Thoracic aorta (tissue), 2 donors: Measurements from ENCODE around the gene CYP26A1. TPM values are rescaled to one million over a fixed set of nuclear protein-coding genes. Genes with fewer than 3 reads are reported as not detected.

Experiments
- ATAC-seq: fragments of 150-250 bp; one replicate; pipeline ENCODE4 v1.8.0; 2017; ENCODE audit warnings: low read depth; ENCODE audit not compliant: insufficient number of reproducible peaks, low FRiP score
- DNase-seq: peaks from one replicate; pipeline ENCODE4 v3.0.0-alpha.2; 2020; ENCODE audit warnings: low spot score
- H3K27ac ChIP-seq, 2 donors: fragments of 200-600 bp; sonication (generic); 1 replicate in 1 of 2; 2 replicates in 1 of 2; pipeline ENCODE4 v1.5.1; 2016; ENCODE audit warnings: mild to moderate bottlenecking in 2 of 2, moderate library complexity in 2 of 2
- H3K27me3 ChIP-seq: fragments of 200-600 bp; sonication (generic); replicated peaks from 2 replicates; pipeline ENCODE4 v1.6.0; 2016; ENCODE audit warnings: mild to moderate bottlenecking; ENCODE audit not compliant: insufficient read depth
- H3K36me3 ChIP-seq: fragments of 200-600 bp; sonication (generic); one replicate; pipeline ENCODE4 v1.5.1; 2016
- H3K4me1 ChIP-seq, 2 donors: fragments of 200-600 bp; sonication (generic); 1 replicate in 1 of 2; 2 replicates in 1 of 2; pipeline versions ENCODE4 v1.5.1 to v1.6.0; 2016; ENCODE audit warnings: low read depth in 2 of 2, mild to moderate bottlenecking in 1 of 2; ENCODE audit not compliant: control insufficient read depth in 1 of 2
- H3K4me3 ChIP-seq: fragments of 200-600 bp; sonication (generic); 2 replicates; pipeline ENCODE4 v1.5.1; 2016; ENCODE audit warnings: mild to moderate bottlenecking
- H3K9me3 ChIP-seq: fragments of 200-600 bp; sonication (generic); 2 replicates; pipeline ENCODE4 v1.5.1; 2016
- CTCF ChIP-seq: fragments of 200-600 bp; sonication (generic); IDR thresholded peaks from one replicate; pipeline ENCODE4 v1.5.1; 2019; ENCODE audit warnings: antibody characterized with exemption
- total RNA-seq, 2 donors: library from RNA; depleted of rRNA; stranded (reverse); fragments of >200 nt; gene quantifications; one replicate each; pipeline versions ENCODE4 v1.1.0 to v1.2.3, GENCODE V29; 2016

Gene CYP26A1, protein sequence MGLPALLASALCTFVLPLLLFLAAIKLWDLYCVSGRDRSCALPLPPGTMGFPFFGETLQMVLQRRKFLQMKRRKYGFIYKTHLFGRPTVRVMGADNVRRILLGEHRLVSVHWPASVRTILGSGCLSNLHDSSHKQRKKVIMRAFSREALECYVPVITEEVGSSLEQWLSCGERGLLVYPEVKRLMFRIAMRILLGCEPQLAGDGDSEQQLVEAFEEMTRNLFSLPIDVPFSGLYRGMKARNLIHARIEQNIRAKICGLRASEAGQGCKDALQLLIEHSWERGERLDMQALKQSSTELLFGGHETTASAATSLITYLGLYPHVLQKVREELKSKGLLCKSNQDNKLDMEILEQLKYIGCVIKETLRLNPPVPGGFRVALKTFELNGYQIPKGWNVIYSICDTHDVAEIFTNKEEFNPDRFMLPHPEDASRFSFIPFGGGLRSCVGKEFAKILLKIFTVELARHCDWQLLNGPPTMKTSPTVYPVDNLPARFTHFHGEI
- total RNA-seq: not detected

DNA sequence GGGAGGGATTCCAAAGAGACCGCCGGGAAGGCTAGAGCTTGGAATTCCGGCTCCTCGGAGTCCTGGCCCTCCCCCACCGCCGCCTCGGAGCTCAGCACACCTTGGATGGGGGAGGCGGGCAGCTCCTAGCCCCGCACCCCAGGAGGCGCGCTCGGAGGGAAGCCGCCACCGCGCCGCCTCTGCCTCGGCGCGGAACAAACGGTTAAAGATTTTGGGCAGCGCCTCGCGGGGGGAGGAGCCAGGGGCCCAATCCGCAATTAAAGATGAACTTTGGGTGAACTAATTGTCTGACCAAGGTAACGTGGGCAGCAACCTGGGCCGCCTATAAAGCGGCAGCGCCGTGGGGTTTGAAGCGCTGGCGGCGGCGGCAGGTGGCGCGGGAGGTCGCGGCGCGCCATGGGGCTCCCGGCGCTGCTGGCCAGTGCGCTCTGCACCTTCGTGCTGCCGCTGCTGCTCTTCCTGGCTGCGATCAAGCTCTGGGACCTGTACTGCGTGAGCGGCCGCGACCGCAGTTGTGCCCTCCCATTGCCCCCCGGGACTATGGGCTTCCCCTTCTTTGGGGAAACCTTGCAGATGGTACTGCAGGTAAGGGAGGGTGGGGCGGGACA is at the start of gene CYP26A1:
Gene CYP26A1 (plus strand): TSS at position 355 of the 608 bp plus-strand sequence. CDS start 42 bp downstream, at position 397.
- Histone ChIP-seq H3K9me3 (no peaks in the 10 kb centered on the region), H3K27ac (no peak within 1 kb of the TSS), H3K4me3 (peak within 1 kb of the TSS; percentile 74), H3K27me3 (peaks cover 8% of the 10 kb centered on the region), H3K36me3 (no peaks in the 10 kb centered on the region), H3K4me1 (peaks cover 28 to 41% of the 10 kb centered on the region in 2 donors)
- no peak for ATAC-seq
- no peak for DNase-seq
- no peak for TF ChIP-seq CTCF

- no peak overlapping the region for H3K4me3 ChIP-seq
- H3K27me3 ChIP-seq: no peaks in the 10 kb centered on the region
- no peak overlapping the region for H3K27ac ChIP-seq
- DNase-seq (no peak), ATAC-seq (no peak)
- peaks cover 10 to 24% of the 10 kb centered on the region in 2 donors for H3K4me1 ChIP-seq
- TF ChIP-seq CTCF: no peak
- no peaks in the 10 kb centered on the region for H3K9me3 ChIP-seq
- no peaks in the 10 kb centered on the region for H3K36me3 ChIP-seq
These were observed 47.6 kb upstream of the CYP26A1 start for GRCh38 chr10:93026072-93026471.

- Histone ChIP-seq H3K27me3 (no peaks in the 10 kb centered on the region), H3K27ac (no peak overlapping the region), H3K4me1 (peaks cover 19 to 37% of the 10 kb centered on the region in 2 donors), H3K36me3 (no peaks in the 10 kb centered on the region), H3K9me3 (no peaks in the 10 kb centered on the region), H3K4me3 (no peak overlapping the region)
- TF ChIP-seq CTCF: no peak
- no peak for DNase-seq
- no peak for ATAC-seq
These were observed 46.2 kb upstream of the CYP26A1 start for GRCh38 chr10:93027508-93027907.

DNA sequence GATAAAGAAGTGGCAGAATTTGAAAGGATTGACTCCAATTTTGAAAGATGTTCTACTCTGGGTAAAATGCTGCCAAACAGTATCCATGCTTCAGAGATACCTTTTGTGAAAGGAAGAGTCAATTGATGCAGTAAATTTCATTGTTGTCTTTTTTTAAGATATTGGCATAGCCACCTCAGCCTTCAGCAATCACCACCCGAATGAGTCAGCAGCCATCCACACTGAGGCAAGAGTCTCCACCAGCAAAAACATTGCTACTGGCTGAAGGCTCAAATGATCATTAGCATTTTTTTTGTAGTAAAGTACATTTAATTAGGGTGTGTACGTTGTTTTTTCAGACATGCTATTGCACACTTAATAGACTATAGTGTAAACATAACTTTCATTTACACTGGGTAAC is 44.8 kb upstream of the CYP26A1 start:
- Histone ChIP-seq H3K27ac (no peak overlapping the region), H3K36me3 (no peaks in the 10 kb centered on the region), H3K4me3 (no peak overlapping the region), H3K9me3 (no peaks in the 10 kb centered on the region), H3K27me3 (no peaks in the 10 kb centered on the region), H3K4me1 (peaks cover 24 to 45% of the 10 kb centered on the region in 2 donors)
- DNase-seq: no peak
- no peak for TF ChIP-seq CTCF
- no peak for ATAC-seq

- TF ChIP-seq CTCF: no peak
- peaks cover 27 to 45% of the 10 kb centered on the region in 2 donors for H3K4me1 ChIP-seq
- no peaks in the 10 kb centered on the region for H3K27me3 ChIP-seq
- no peak overlapping the region for H3K4me3 ChIP-seq
- no peak for DNase-seq
- H3K27ac ChIP-seq: peak overlapping the region in 1 of 2 donors; percentile 50
- ATAC-seq: peak; percentile 34
- H3K36me3 ChIP-seq: no peaks in the 10 kb centered on the region
- no peaks in the 10 kb centered on the region for H3K9me3 ChIP-seq
These were observed 43.3 kb upstream of the CYP26A1 start for GRCh38 chr10:93030409-93030808.
